Measurements from ENCODE around the gene SH3PXD2B. TPM values are rescaled to one million over a fixed set of nuclear protein-coding genes. Genes with fewer than 3 reads are reported as not detected.
A peak's percentile ranks its signal among the peaks of the same experiment; 100 is the strongest.

SH3PXD2B gene
- total and polyA plus RNA-seq, 8 donors = 6.7 to 63.0 (median 20.5) TPM

DNA sequence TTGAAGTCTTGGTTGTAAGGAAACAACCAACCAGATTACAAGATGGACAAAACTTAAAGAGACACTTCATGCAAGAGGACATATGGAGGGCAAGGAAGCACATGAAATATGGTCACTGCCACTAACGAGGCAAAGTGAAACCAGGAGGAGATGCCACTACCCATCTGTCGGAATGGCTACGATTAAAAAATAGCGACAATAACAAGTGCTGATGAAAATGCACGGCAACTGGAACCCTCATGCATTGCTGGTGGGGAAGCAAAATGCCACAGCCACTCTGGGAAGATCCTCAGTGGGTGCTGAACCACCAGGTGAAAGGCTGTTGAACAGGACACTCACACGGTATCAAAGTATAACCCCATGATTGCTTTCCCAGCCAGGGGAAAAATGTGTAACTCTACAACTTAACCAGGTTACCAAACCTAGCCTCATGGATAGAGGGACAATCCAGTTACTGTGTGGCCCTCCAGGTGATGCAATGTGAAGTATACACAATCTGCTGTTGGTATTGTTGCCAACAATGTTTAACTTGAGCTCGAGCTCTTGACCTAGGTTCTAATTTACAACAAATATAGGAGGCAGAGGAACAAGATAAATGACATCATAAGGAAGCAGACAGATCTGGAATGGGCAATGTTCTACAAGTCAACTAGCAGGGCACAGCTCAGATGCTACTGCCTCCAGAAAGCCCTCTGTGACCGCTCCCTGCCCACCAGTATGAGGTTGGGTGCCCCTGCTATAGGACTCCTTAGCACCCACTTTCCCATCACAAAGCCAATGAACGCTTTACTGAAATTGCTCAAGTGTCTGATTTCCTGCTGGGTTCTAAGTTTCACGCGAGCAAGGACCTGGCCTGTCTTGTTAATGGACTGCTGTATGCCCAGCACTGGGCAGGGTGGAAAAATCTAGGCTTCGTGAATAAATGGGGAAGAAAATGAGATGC is 25.8 kb downstream of the SH3PXD2B start:
- intact Hi-C loops (cut with DNase I; ENCODE audit: low total_unique reads) = no loop called here
- Histone ChIP-seq H3K27ac (peak overlapping the region; percentile 61 to 94 (median 84)), H3K4me1 (peaks cover 12 to 91% (median 73%) of the 10 kb centered on the region in 4 donors), H3K4me3 (no peak overlapping the region), H3K36me3 (no peaks in the 10 kb centered on the region), H3K9me3 (no peaks in the 10 kb centered on the region), H3K27me3 (no peaks in the 10 kb centered on the region)
- TF ChIP-seq, protein P1, sequence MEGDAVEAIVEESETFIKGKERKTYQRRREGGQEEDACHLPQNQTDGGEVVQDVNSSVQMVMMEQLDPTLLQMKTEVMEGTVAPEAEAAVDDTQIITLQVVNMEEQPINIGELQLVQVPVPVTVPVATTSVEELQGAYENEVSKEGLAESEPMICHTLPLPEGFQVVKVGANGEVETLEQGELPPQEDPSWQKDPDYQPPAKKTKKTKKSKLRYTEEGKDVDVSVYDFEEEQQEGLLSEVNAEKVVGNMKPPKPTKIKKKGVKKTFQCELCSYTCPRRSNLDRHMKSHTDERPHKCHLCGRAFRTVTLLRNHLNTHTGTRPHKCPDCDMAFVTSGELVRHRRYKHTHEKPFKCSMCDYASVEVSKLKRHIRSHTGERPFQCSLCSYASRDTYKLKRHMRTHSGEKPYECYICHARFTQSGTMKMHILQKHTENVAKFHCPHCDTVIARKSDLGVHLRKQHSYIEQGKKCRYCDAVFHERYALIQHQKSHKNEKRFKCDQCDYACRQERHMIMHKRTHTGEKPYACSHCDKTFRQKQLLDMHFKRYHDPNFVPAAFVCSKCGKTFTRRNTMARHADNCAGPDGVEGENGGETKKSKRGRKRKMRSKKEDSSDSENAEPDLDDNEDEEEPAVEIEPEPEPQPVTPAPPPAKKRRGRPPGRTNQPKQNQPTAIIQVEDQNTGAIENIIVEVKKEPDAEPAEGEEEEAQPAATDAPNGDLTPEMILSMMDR (IDR thresholded peaks at IDR 0.05) = no peak
- TF ChIP-seq POLR2AphosphoS5 (IDR thresholded peaks at IDR 0.05) = no peak
- TF ChIP-seq POLR2A (IDR thresholded peaks at IDR 0.05) = no peak
- no peak for TF ChIP-seq EP300 (IDR thresholded peaks at IDR 0.05)
- 71 to 90% (median 78%) methylated on average over 12 of the region's 12 CpGs for WGBS, 5 donors
- no peak for DNase-seq

DNA sequence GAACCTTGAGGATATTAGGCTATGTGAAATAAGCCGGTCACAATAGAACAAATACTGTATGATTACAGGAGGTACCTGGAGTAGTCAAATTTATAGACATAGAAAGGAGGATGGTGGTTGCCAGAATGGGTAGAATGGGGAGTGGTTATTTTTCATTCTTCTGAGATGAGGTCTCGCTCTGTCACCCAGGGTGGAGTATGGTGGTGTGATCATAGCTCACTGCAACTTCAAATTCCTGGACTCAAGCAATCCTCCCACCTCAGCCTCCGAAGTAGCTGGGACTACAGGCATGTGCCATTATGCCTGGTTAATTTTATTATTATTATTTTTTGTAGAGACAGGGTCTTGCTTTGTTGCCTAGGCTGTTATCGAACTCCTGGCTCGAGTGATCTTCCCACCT is 27.1 kb downstream of the SH3PXD2B start:
- 95 to 98% (median 96%) methylated on average over 5 of the region's 5 CpGs for WGBS, 5 donors
- Histone ChIP-seq H3K9me3 (no peaks in the 10 kb centered on the region), H3K4me1 (peaks cover 12 to 97% (median 74%) of the 10 kb centered on the region in 4 donors)

DNA sequence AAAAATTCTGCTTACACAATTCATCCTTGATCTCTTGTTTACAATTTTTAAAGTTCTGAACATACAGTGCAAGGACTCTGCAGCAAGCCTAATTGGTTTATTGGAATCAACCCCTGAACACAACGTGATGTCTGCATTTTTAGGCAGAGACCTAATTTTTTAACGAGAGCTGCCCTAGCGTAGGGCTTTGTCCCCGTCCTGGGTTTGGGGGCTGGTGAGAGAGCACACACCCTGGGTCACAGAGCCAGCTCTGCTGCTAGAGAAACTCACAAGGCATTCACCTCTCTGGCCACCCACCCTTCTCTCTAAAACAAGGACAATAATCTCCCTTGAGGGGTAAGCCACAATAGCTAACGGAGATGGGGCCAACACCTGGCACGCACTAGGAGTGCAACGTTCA is 28.2 kb downstream of the SH3PXD2B start:
- peak overlapping the region; percentile 54 to 94 (median 84) for H3K27ac ChIP-seq
- peak in 1 of 2 donors; percentile 61 for DNase-seq

More for the DNA sequence above, 27.1 kb downstream of the SH3PXD2B start:
- H3K36me3 ChIP-seq = peaks cover 2 to 6% (median 5%) of the 10 kb centered on the region in 4 donors
- H3K27ac ChIP-seq = peak overlapping the region in 4 of 5 donors; percentile 81 to 94 (median 85)
- no peak overlapping the region for H3K4me3 ChIP-seq
- H3K27me3 ChIP-seq = no peaks in the 10 kb centered on the region
- intact Hi-C loops (cut with DNase I; ENCODE audit: low total_unique reads) = no loop called here
- no peak for TF ChIP-seq POLR2AphosphoS5 (IDR thresholded peaks at IDR 0.05)
- TF ChIP-seq, protein P1 (IDR thresholded peaks at IDR 0.05) = no peak
- DNase-seq = no peak

DNA sequence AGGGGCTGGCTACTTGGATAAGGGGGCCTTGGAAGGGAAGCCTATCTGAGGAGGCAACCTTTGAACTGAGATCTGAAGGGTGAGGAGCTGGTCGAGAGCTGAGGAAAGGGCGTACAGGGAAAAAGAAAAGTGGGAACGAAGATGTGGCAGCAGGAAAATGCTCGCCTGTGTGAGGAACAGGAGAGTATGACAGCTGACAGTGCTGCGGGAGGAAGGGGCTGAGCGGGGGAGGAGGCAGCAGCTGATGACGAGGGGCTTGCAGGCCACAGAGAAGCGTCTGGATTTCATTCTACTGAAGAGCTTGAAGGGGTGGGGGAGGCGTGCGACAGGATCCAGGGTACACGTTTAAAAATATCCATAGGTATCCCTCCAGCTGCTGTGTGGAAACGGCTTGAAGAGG is 28.9 kb downstream of the SH3PXD2B start:
- Histone ChIP-seq H3K36me3 (peaks cover 7 to 20% (median 8%) of the 10 kb centered on the region in 4 donors), H3K27ac (peak overlapping the region; percentile 8 to 94 (median 84)), H3K4me1 (peaks cover 20 to 97% (median 79%) of the 10 kb centered on the region in 4 donors), H3K4me3 (no peak overlapping the region), H3K27me3 (no peaks in the 10 kb centered on the region), H3K9me3 (no peaks in the 10 kb centered on the region)
- TF ChIP-seq EP300 (IDR thresholded peaks at IDR 0.05) (no peak), POLR2AphosphoS5 (IDR thresholded peaks at IDR 0.05) (no peak), POLR2A (IDR thresholded peaks at IDR 0.05) (no peak)
- TF ChIP-seq, protein P1 (IDR thresholded peaks at IDR 0.05) = no peak
- peak in 1 of 2 donors; percentile 59 for DNase-seq
- WGBS, 5 donors = 59 to 83% (median 78%) methylated on average over 12 of the region's 12 CpGs
- intact Hi-C loops (cut with DNase I; ENCODE audit: low total_unique reads) = no loop called here

More for the DNA sequence above, 28.2 kb downstream of the SH3PXD2B start:
- peaks cover 7 to 16% (median 8%) of the 10 kb centered on the region in 4 donors for H3K36me3 ChIP-seq
- 59 to 80% (median 66%) methylated on average over 7 of the region's 7 CpGs for WGBS, 5 donors
- peaks cover 18 to 97% (median 75%) of the 10 kb centered on the region in 4 donors for H3K4me1 ChIP-seq
- no peaks in the 10 kb centered on the region for H3K27me3 ChIP-seq
- H3K4me3 ChIP-seq = no peak overlapping the region
- TF ChIP-seq POLR2AphosphoS5 (IDR thresholded peaks at IDR 0.05) = peak in 1 of 3 donors; percentile 95
- TF ChIP-seq, protein P1 (IDR thresholded peaks at IDR 0.05) = no peak
- TF ChIP-seq POLR2A (IDR thresholded peaks at IDR 0.05) = no peak
- peak; percentile 75 for TF ChIP-seq EP300 (IDR thresholded peaks at IDR 0.05)
- no peaks in the 10 kb centered on the region for H3K9me3 ChIP-seq
- intact Hi-C loops (cut with DNase I; ENCODE audit: low total_unique reads) = no loop called here

All from stomach (tissue), 9 donors.